HG03159 (cell line): ENCODE measurements around the gene PTPRB.
A peak's percentile ranks its signal among the peaks of the same experiment; 100 is the strongest.
"Not testable (repeated sequence)": the region's sequence is repeated elsewhere in the genome, so short reads cannot be mapped to it uniquely, and the experiment has no call there.

Experiments
- ATAC-seq: cut with Tn5 transposase; IDR thresholded peaks from one replicate; pipeline ENCODE4 v1.9.1; 2021; ENCODE audit warnings: mild to moderate bottlenecking, moderate library complexity; ENCODE audit not compliant: unreplicated experiment

Gene PTPRB

GRCh38 chr12:70549340-70550179 is 87.7 kb downstream of the PTPRB start:
- no peak for ATAC-seq

DNA sequence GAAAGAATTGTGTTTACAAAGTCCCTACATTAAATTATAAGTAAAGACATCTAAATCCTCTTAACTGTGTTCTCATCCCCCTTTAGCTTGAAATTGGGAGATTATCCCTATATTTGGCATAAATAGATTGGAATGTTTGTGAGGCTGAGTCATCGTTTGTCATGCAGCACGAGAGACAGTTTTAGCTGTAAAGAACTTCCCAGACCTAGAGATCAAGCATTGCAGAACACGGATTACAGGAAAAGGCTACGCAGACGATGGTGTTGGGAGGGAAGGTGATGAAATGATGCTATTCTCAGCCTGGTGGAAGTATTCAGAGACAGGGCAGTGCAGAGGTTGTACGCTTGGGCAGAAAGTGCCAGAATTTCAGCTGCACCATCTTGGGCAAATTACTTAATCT is 93.8 kb downstream of the PTPRB start:
- ATAC-seq = no peak

- no peak for ATAC-seq
These were observed 96.2 kb downstream of the PTPRB start for GRCh38 chr12:70540996-70541395.

DNA sequence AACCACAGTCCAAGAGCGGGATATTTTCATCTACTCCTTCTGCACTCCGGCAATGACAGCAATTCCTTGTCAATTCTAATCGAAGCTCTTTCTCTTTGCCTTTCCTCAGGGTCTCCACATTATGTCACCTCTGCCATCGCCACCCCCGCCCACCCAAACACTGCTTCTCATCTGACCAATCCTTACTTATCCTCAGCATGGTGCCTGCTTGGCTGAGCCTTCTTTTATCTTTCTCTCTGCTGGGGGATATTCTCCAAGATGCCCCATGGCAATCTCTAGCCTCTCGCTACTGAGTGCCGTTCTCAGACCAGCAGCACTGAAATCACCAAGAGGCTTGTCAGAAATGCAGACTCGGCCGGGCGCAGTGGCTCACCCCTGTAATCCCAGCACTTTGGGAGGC is 100.6 kb downstream of the PTPRB start:
- no peak for ATAC-seq

GRCh38 chr12:70535896-70536374 is 101.3 kb downstream of the PTPRB start:
- ATAC-seq = no peak

DNA sequence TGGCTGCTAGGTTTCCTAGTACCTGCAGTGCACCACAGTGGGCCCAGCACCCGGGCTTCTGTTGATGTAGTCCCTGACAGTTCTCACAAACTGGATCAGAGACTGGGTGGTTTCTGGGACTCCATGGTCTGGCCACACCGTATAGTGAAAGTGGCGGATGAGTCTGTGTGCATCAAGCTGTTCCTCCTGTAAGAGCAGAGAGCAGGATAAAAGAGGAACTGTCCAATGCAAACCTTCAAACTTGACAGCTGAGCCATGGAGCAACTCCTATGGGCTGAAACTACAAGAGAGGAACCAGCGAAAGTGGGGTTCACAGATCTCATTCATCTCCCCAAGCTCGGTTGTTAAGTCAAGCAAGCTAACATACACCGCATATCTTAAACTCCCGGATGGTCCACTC is 102.8 kb downstream of the PTPRB start:
- no peak for ATAC-seq

GRCh38 chr12:70529647-70530046 is 107.6 kb downstream of the PTPRB start:
- no peak for ATAC-seq

DNA sequence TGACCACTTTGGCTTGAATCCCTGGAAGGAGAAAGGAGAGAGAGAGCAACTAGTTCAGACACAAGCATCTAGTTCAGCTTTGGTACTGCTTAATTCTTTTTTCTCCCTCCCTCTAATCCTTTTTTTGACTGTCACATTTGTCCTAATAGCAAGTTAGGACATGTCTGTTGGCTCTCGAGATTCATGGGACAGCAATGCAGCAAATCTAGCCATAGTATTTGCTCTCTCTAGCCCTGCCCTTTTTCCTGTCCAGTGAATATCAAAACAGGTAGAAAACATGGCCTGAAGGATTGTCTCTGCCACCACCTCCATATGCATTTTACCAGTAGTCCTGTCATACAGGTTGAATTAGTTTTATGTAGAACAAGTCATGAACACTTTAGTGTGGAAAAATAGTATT is 116.4 kb downstream of the PTPRB start:
- ATAC-seq = no peak

DNA sequence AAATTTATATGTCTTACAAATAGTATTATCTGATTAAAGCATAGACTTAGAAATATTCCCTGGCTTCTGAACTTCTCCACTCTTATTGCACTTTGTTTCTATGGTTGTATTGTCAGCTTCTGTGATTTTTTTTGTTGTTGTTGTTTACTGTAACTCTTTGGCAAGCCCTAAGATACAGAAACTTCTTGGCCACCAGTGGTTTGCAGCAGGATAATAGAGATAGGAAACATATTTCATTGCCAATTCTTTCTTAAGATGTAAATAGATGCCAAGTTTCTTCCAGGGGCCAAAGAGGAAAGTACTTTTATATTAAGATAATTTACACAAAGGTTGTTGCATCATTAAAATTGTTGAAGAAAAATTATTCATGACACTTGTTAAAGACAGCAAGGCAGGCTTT is 123.8 kb downstream of the PTPRB start:
- no peak for ATAC-seq

GRCh38 chr12:70508178-70508577 is 129.1 kb downstream of the PTPRB start:
- ATAC-seq = peak; percentile 71

GRCh38 chr12:70507442-70507841 is 129.8 kb downstream of the PTPRB start:
- no peak for ATAC-seq

- ATAC-seq = no peak
These were observed 139.7 kb downstream of the PTPRB start for GRCh38 chr12:70497508-70497907.

GRCh38 chr12:70492904-70493303 is 144.3 kb downstream of the PTPRB start:
- not testable (repeated sequence) for ATAC-seq

DNA sequence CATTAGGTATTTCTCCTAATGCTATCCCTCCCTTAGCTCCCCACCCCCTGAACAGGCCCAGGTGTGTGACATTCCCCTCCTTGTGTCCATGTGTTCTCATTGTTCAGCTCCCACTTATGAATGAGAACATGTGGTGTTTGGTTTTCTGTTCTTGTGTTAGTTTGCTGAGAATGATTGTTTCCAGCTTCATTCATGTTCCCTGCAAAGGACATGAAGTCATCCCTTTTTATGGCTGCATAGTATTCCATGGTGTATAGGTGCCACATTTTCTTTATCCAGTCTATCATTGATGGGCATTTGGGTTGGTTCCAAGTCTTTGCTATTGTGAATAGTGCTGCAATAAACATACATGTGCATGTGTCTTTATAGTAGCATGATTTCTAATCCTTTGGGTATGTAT is 146.3 kb downstream of the PTPRB start:
- not testable (repeated sequence) for ATAC-seq

GRCh38 chr12:70487440-70487839 is 149.8 kb downstream of the PTPRB start:
- ATAC-seq = peak; percentile 68

- ATAC-seq = no peak
These were observed 150.6 kb downstream of the PTPRB start for GRCh38 chr12:70486588-70486987.

GRCh38 chr12:70485704-70486103 is 151.5 kb downstream of the PTPRB start:
- ATAC-seq = no peak

- no peak for ATAC-seq
These were observed 152.8 kb downstream of the PTPRB start for GRCh38 chr12:70484464-70484863.

GRCh38 chr12:70482764-70483163 is 154.5 kb downstream of the PTPRB start:
- ATAC-seq = no peak

DNA sequence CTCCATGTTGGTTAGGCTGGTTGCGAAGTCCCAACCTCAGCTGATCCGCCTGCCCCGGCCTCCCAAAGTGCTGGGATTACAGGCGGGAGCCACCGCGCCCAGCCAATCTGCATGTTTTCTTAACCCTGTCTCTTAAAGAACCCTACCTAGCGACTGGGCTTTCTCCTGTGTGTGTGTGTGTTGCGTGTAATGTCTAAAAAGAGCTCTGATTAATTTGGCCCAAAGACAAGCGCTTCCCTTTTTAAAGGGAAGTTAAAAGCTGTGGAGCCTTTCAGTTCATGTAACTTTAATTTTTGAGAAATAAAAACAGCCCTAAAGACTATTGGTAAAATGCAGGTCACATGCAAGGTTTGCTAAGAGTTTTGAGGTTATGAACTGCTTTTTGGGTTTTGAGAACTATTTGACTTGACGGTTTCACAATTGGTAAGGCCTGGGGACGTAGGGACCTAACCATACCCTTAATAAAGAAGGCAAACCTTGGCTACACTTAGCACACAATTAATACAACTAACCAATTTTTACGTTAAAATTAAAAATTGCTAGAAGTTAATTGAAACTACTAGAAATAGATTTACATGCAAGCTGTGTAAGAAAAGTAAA is 167.9 kb downstream of the PTPRB start:
- no peak for ATAC-seq

GRCh38 chr12:70468741-70469140 is 168.5 kb downstream of the PTPRB start:
- ATAC-seq = no peak
